ENCODE results near the gene CYRIA.

The CYRIA gene

GRCh38 chr2:16665748-16666448 lies at the start of gene CYRIA:
Gene CYRIA, minus strand, starts transcription at chr2:16665834. Its CDS starts 77,715 bp downstream, at chr2:16588119.
- TF ChIP-seq CTCF (IDR thresholded peaks at IDR 0.05; ENCODE audit: borderline replicate concordance, insufficient read depth, low read depth, low read length) = no peak

GRCh38 chr2:16713011-16713423 lies 47.4 kb upstream of the CYRIA start:
- H3K4me3 ChIP-seq (ENCODE audit: low read depth, low read length) = no peak overlapping the region
- TF ChIP-seq CTCF (IDR thresholded peaks at IDR 0.05; ENCODE audit: borderline replicate concordance, insufficient read depth, low read depth, low read length) = no peak

More at GRCh38 chr2:16665748-16666448, at the start of gene CYRIA:
- peak within 1 kb of the TSS; percentile 18 for H3K4me3 ChIP-seq (ENCODE audit: low read depth, low read length)

GRCh38 chr2:16709769-16710168 lies 44.1 kb upstream of the CYRIA start:
- no peak overlapping the region for H3K4me3 ChIP-seq (ENCODE audit: low read depth, low read length)
- TF ChIP-seq CTCF (IDR thresholded peaks at IDR 0.05; ENCODE audit: borderline replicate concordance, insufficient read depth, low read depth, low read length) = no peak

GRCh38 chr2:16708173-16708572 lies 42.5 kb upstream of the CYRIA start:
- H3K4me3 ChIP-seq (ENCODE audit: low read depth, low read length) = no peak overlapping the region
- no peak for TF ChIP-seq CTCF (IDR thresholded peaks at IDR 0.05; ENCODE audit: borderline replicate concordance, insufficient read depth, low read depth, low read length)

- TF ChIP-seq CTCF (IDR thresholded peaks at IDR 0.05; ENCODE audit: borderline replicate concordance, insufficient read depth, low read depth, low read length) = no peak
- H3K4me3 ChIP-seq (ENCODE audit: low read depth, low read length) = no peak overlapping the region
These were observed 41.5 kb upstream of the CYRIA start for GRCh38 chr2:16707014-16707623.

GRCh38 chr2:16700551-16701259 lies 35.1 kb upstream of the CYRIA start:
- no peak for TF ChIP-seq CTCF (IDR thresholded peaks at IDR 0.05; ENCODE audit: borderline replicate concordance, insufficient read depth, low read depth, low read length)
- no peak overlapping the region for H3K4me3 ChIP-seq (ENCODE audit: low read depth, low read length)
